HepG2 (cell line): Measurements from ENCODE around the gene PARP2. TPM values are rescaled to one million over a fixed set of nuclear protein-coding genes. Genes with fewer than 3 reads are reported as not detected.

Experiments
- AKAP8 ChIP-seq: sonication (generic); formaldehyde crosslinking; IDR thresholded peaks from 2 replicates; pipeline ENCODE4 v1.5.1; 2020; ENCODE audit warnings: mild to moderate bottlenecking, missing genetic modification reagents
- CREM ChIP-seq, 2 experiments: sonication (generic) in 1 of 2; formaldehyde crosslinking in 1 of 2; IDR thresholded peaks; 2 replicates each; pipeline versions ENCODE4 v1.4.0 to v1.6.1; 2016 to 2020; ENCODE audit warnings: antibody characterized with exemption in 1 of 2, mild to moderate bottlenecking in 1 of 2, missing genetic modification reagents in 1 of 2
- HES4 ChIP-seq: sonication (generic); formaldehyde crosslinking; IDR thresholded peaks from 2 replicates; pipeline ENCODE4 v1.9.0; 2021; ENCODE audit warnings: mild to moderate bottlenecking, missing genetic modification reagents, borderline replicate concordance
- HOXD1 ChIP-seq: sonication (generic); formaldehyde crosslinking; IDR thresholded peaks from 2 replicates; pipeline ENCODE4 v1.5.0; 2020; ENCODE audit warnings: missing genetic modification reagents
- KDM5A ChIP-seq: fragments of 200-600 bp; sonication (generic); IDR thresholded peaks from 2 replicates; pipeline ENCODE4 v1.7.0; 2018; ENCODE audit warnings: antibody characterized with exemption, mild to moderate bottlenecking, low read length, borderline replicate concordance
- KLF15 ChIP-seq: sonication (generic); formaldehyde crosslinking; IDR thresholded peaks from 2 replicates; pipeline ENCODE4 v1.8.1; 2023; ENCODE audit warnings: borderline replicate concordance, mild to moderate bottlenecking, inconsistent platforms, missing genetic modification reagents, mixed read lengths
- NR2C2 ChIP-seq: sonication (generic); formaldehyde crosslinking; IDR thresholded peaks from 2 replicates; pipeline ENCODE4 v1.4.0; 2020; ENCODE audit warnings: missing genetic modification reagents, mild to moderate bottlenecking, moderate library complexity, borderline replicate concordance
- RCOR2 ChIP-seq: IDR thresholded peaks from 2 replicates; pipeline ENCODE4 v1.6.1; 2016; ENCODE audit warnings: missing biosample characterization, missing genetic modification reagents
- TOPORS ChIP-seq: sonication (generic); formaldehyde crosslinking; IDR thresholded peaks from 2 replicates; pipeline ENCODE4 v1.8.0; 2023; ENCODE audit warnings: mild to moderate bottlenecking, missing genetic modification reagents
- TP53 ChIP-seq: sonication (generic); formaldehyde crosslinking; conservative IDR thresholded peaks from 2 replicates; pipeline ENCODE4 v1.4.0; 2020; ENCODE audit warnings: missing genetic modification reagents
- YEATS2 ChIP-seq: sonication (generic); formaldehyde crosslinking; IDR thresholded peaks from 2 replicates; pipeline ENCODE4 v1.4.0; 2020; ENCODE audit warnings: missing genetic modification reagents, borderline replicate concordance
- ZMAT3 ChIP-seq: sonication (generic); formaldehyde crosslinking; conservative IDR thresholded peaks from 2 replicates; pipeline ENCODE4 v1.7.0; 2021; ENCODE audit warnings: missing genetic modification reagents
- ZNF3 ChIP-seq: IDR thresholded peaks from 2 replicates; pipeline ENCODE4 v1.7.0; 2017; ENCODE audit warnings: inconsistent platforms
- ZNF329 ChIP-seq: sonication (generic); formaldehyde crosslinking; IDR thresholded peaks from 2 replicates; pipeline ENCODE4 v1.9.0; 2021; ENCODE audit warnings: low read depth, mild to moderate bottlenecking, missing genetic modification reagents
- ZNF335 ChIP-seq: sonication (generic); formaldehyde crosslinking; IDR thresholded peaks from 2 replicates; pipeline ENCODE4 v1.4.0; 2020; ENCODE audit warnings: missing genetic modification reagents
- ZNF484 ChIP-seq: sonication (generic); formaldehyde crosslinking; IDR thresholded peaks from 2 replicates; pipeline ENCODE4 v1.5.1; 2020; ENCODE audit warnings: mild to moderate bottlenecking, low read depth, missing genetic modification reagents, borderline replicate concordance
- ZNF614 ChIP-seq: IDR thresholded peaks from 2 replicates; pipeline ENCODE4 v1.6.1; 2018; ENCODE audit warnings: missing biosample characterization, missing genetic modification reagents, inconsistent platforms, borderline replicate concordance
- ZNF788 ChIP-seq: sonication (generic); formaldehyde crosslinking; IDR thresholded peaks from 2 replicates; pipeline ENCODE4 v1.5.0; 2020; ENCODE audit warnings: mild to moderate bottlenecking, missing genetic modification reagents, borderline replicate concordance
- ZSCAN12 ChIP-seq: sonication (generic); formaldehyde crosslinking; IDR thresholded peaks from 2 replicates; pipeline ENCODE4 v1.9.0; 2021; ENCODE audit warnings: mild to moderate bottlenecking, missing genetic modification reagents
- ZSCAN22 ChIP-seq: sonication (generic); formaldehyde crosslinking; IDR thresholded peaks from 2 replicates; pipeline ENCODE4 v1.4.0; 2020; ENCODE audit warnings: mild to moderate bottlenecking, missing genetic modification reagents
- polyA plus RNA-seq, 8 experiments: library from polyadenylated mRNA; depleted of rRNA in 3 of 8; stranded (reverse) in 7 of 8; unstranded in 1 of 8; fragments of >200 nt; fragmentation: Illumina TruSeq in 4 of 8; extraction: Trizol in 4 of 8; gene quantifications; 2 replicates each; pipeline versions ENCODE4 v1.2.1 to v1.2.3, GENCODE V29; 2011 to 2016; ENCODE audit warnings: low read depth in 4 of 8, missing spikeins in 1 of 8, mixed read lengths in 1 of 8; ENCODE audit not compliant: insufficient read depth in 1 of 8
- total RNA-seq, 5 experiments: library from RNA; depleted of rRNA; stranded (reverse); fragments of >200 nt; fragmentation: Illumina TruSeq; extraction: Trizol; gene quantifications; 2 replicates each; pipeline ENCODE4 v1.2.3, GENCODE V29; 2016; ENCODE audit warnings: low read depth in 1 of 5
- TF ChIP-seq, protein P1 (sequence below): sonication (generic); formaldehyde crosslinking; IDR thresholded peaks from 2 replicates; pipeline ENCODE4 v1.5.1; 2020; ENCODE audit warnings: mild to moderate bottlenecking, missing genetic modification reagents, moderate library complexity
- TF ChIP-seq, protein P2 (sequence below): sonication (generic); formaldehyde crosslinking; IDR thresholded peaks from 2 replicates; pipeline ENCODE4 v1.4.0; 2020; ENCODE audit warnings: mild to moderate bottlenecking, missing genetic modification reagents
- TF ChIP-seq, protein P3 (sequence below): sonication (generic); formaldehyde crosslinking; IDR thresholded peaks from 2 replicates; pipeline ENCODE4 v1.8.0; 2022; ENCODE audit warnings: missing genetic modification reagents, low read depth, mild to moderate bottlenecking, borderline replicate concordance
- TF ChIP-seq, protein P4 (sequence below): sonication (generic); formaldehyde crosslinking; IDR thresholded peaks from 2 replicates; pipeline ENCODE4 v1.4.0; 2020; ENCODE audit warnings: missing genetic modification reagents, borderline replicate concordance

PARP2 gene
- total and polyA plus RNA-seq, 2 of the 13 experiments (the other 11 are each of a cell fraction or from before 2014, with no cell fraction given): 37.3 to 38.4 TPM

DNA sequence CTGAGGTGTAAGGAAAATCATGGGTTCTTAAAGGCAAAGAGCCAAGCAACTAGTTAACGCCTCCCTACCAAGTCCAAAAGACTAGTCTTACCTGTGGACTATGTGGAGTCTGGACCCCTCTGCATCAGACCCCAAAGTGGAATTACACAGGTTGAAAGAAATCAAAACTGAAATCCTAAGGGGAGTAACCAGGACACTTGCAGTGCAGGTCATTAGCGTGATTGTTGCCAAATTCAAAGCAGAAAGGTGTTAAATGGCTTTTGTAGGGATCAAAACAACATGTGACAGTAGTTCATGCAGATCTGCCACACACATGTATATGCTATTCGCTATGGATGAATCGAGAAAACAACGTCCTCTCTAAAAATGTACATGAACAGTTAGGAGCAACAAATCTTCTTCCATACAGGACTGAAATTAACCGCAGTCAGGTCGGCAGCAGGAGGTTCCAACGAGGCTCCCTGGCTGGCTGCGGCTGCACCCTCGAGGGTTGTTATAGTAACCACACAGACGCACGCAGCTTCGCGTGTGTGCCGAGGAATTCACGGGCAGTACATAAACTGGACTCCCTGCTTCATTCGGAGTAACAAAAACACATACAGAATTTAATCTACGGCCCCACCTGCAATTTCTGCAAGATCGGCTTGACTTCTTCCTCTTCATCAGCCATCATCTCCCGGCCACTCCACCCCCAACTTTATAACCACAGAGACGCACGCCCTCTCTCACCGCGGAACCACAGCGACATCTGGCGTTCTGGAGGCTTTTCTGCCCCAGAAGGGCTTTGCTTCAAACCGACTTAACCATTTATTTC is 38.0 kb upstream of the PARP2 start, which contains the start of gene TTC5 (continued):
- TF ChIP-seq ZNF329 (no peak), YEATS2 (CRISPR knock-in tag) (peak; percentile 92), RCOR2 (CRISPR knock-in tag) (no peak), ZNF335 (peak; percentile 76), TOPORS (CRISPR knock-in tag) (no peak), AKAP8 (CRISPR knock-in tag) (no peak), ZNF614 (CRISPR knock-in tag) (peak; percentile 25; the same call in 1 of the 2 replicates), ZNF788 (CRISPR knock-in tag) (peak; percentile 25; the same call in 1 of the 2 replicates), ZNF3 (no peak), HOXD1 (CRISPR knock-in tag) (no peak), NR2C2 (CRISPR knock-in tag) (peak; percentile 52; the same call in 1 of the 2 replicates), ZNF484 (CRISPR knock-in tag) (no peak), KLF15 (no peak), HES4 (CRISPR knock-in tag) (0 out of 2 replicates have a peak, but pooled peaks have one; percentile 30), ZSCAN12 (CRISPR knock-in tag) (no peak), KDM5A (peak; percentile 97), ZSCAN22 (no peak), ZMAT3 (CRISPR knock-in tag) (0 out of 2 replicates have a peak, but pooled peaks have one; percentile 36), TP53 (CRISPR knock-in tag) (no peak), CREM (IDR thresholded peaks at IDR 0.05) (no peak), CREM (CRISPR knock-in tag; IDR thresholded peaks at IDR 0.05) (no peak)
- TF ChIP-seq, protein P1, sequence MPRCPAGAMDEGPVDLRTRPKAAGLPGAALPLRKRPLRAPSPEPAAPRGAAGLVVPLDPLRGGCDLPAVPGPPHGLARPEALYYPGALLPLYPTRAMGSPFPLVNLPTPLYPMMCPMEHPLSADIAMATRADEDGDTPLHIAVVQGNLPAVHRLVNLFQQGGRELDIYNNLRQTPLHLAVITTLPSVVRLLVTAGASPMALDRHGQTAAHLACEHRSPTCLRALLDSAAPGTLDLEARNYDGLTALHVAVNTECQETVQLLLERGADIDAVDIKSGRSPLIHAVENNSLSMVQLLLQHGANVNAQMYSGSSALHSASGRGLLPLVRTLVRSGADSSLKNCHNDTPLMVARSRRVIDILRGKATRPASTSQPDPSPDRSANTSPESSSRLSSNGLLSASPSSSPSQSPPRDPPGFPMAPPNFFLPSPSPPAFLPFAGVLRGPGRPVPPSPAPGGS (CRISPR knock-in tag): no peak
- TF ChIP-seq, protein P2, sequence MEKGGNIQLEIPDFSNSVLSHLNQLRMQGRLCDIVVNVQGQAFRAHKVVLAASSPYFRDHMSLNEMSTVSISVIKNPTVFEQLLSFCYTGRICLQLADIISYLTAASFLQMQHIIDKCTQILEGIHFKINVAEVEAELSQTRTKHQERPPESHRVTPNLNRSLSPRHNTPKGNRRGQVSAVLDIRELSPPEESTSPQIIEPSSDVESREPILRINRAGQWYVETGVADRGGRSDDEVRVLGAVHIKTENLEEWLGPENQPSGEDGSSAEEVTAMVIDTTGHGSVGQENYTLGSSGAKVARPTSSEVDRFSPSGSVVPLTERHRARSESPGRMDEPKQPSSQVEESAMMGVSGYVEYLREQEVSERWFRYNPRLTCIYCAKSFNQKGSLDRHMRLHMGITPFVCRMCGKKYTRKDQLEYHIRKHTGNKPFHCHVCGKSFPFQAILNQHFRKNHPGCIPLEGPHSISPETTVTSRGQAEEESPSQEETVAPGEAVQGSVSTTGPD (CRISPR knock-in tag): no peak
- TF ChIP-seq, protein P3, sequence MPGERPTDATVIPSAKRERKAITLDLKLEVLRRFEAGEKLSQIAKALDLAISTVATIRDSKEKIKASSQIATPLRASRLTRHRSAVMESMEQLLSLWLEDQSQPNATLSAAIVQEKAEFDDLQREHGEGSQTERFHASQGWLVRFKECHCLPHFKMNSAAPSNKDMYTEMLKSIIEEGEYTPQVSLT (CRISPR knock-in tag): no peak
- TF ChIP-seq, protein P4, sequence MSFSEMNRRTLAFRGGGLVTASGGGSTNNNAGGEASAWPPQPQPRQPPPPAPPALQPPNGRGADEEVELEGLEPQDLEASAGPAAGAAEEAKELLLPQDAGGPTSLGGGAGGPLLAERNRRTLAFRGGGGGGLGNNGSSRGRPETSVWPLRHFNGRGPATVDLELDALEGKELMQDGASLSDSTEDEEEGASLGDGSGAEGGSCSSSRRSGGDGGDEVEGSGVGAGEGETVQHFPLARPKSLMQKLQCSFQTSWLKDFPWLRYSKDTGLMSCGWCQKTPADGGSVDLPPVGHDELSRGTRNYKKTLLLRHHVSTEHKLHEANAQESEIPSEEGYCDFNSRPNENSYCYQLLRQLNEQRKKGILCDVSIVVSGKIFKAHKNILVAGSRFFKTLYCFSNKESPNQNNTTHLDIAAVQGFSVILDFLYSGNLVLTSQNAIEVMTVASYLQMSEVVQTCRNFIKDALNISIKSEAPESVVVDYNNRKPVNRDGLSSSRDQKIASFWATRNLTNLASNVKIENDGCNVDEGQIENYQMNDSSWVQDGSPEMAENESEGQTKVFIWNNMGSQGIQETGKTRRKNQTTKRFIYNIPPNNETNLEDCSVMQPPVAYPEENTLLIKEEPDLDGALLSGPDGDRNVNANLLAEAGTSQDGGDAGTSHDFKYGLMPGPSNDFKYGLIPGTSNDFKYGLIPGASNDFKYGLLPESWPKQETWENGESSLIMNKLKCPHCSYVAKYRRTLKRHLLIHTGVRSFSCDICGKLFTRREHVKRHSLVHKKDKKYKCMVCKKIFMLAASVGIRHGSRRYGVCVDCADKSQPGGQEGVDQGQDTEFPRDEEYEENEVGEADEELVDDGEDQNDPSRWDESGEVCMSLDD (CRISPR knock-in tag): no peak
